ENCODE data around the gene SF3A1.

The SF3A1 gene

GRCh38 chr22:30326255-30326705 lies 30.4 kb downstream of the SF3A1 start:
- in situ Hi-C loops (cut with HindIII; ENCODE audit: low sequenced_read_pairs) = loop anchor here (5.0 to 10.0 kb wide), 3 partner anchors 39 to 119 kb away; partner anchors contain the start of gene CASTOR1

GRCh38 chr22:30325724-30326254 lies 30.9 kb downstream of the SF3A1 start:
- in situ Hi-C loops (cut with HindIII; ENCODE audit: low sequenced_read_pairs) = loop anchor here (5.0 to 10.0 kb wide), 3 partner anchors 38 to 119 kb away; partner anchors contain the start of gene CASTOR1

GRCh38 chr22:30325065-30325720 lies 31.5 kb downstream of the SF3A1 start:
- in situ Hi-C loops (cut with HindIII; ENCODE audit: low sequenced_read_pairs) = loop anchor here (5.0 to 10.0 kb wide), 3 partner anchors 38 to 120 kb away; partner anchors contain the start of gene CASTOR1

GRCh38 chr22:30324014-30324730 lies 32.5 kb downstream of the SF3A1 start:
- in situ Hi-C loops (cut with HindIII; ENCODE audit: low sequenced_read_pairs) = loop anchor here (10.0 kb wide), 1 partner anchor 121 kb away; no protein-coding TSS in a partner anchor

- in situ Hi-C loops (cut with HindIII; ENCODE audit: low sequenced_read_pairs) = loop anchor here (10.0 kb wide), 1 partner anchor 122 kb away; no protein-coding TSS in a partner anchor
Measured at GRCh38 chr22:30323246-30323645, 33.4 kb downstream of the SF3A1 start.

- in situ Hi-C loops (cut with HindIII; ENCODE audit: low sequenced_read_pairs) = loop anchor here (10.0 kb wide), 1 partner anchor 123 kb away; no protein-coding TSS in a partner anchor
Measured at GRCh38 chr22:30321461-30321860, 35.2 kb downstream of the SF3A1 start.

- in situ Hi-C loops (cut with HindIII; ENCODE audit: low sequenced_read_pairs) = loop anchor here (10.0 kb wide), 1 partner anchor 125 kb away; no protein-coding TSS in a partner anchor
Measured at GRCh38 chr22:30320021-30320556, 36.6 kb downstream of the SF3A1 start.

GRCh38 chr22:30318799-30319419 lies 37.8 kb downstream of the SF3A1 start:
- in situ Hi-C loops (cut with HindIII; ENCODE audit: low sequenced_read_pairs) = no loop called here

GRCh38 chr22:30317778-30318177 lies 38.9 kb downstream of the SF3A1 start:
- in situ Hi-C loops (cut with HindIII; ENCODE audit: low sequenced_read_pairs) = no loop called here

DNA sequence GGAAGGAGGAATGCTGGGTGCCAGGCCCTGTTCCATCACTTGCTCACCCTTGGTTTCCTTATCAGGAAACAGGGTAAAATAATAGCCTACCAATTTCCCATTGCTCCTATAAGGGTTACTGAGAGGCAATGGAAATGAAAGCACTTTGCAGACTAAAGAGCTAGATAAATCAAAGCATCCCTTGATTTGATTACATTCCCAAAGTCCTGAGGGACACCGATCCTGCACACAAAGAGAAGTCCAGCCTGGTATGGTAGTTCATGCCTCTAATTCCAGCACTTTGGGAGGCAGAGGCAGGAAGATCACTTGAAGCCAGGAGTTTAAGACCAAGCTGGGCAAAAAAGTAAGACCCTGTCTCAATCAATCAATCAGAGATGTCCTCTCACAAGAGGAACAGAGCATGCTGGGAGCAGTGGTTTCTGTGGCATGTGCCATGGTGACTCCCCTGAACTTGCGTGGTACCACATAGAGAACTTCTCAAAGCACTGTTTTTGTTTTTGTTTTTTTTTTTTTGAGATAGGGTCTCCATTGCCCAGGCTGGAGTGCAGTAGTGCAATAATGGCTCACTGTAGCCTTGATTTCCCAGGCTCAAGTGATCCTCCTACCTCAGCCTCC lies 40.6 kb downstream of the SF3A1 start:
- in situ Hi-C loops (cut with HindIII; ENCODE audit: low sequenced_read_pairs) = no loop called here

GRCh38 chr22:30314915-30315314 lies 41.8 kb downstream of the SF3A1 start:
- in situ Hi-C loops (cut with HindIII; ENCODE audit: low sequenced_read_pairs) = no loop called here

- in situ Hi-C loops (cut with HindIII; ENCODE audit: low sequenced_read_pairs) = no loop called here
Measured at GRCh38 chr22:30313527-30314363, 42.9 kb downstream of the SF3A1 start.

GRCh38 chr22:30312053-30312452 lies 44.6 kb downstream of the SF3A1 start:
- in situ Hi-C loops (cut with HindIII; ENCODE audit: low sequenced_read_pairs) = no loop called here

- in situ Hi-C loops (cut with HindIII; ENCODE audit: low sequenced_read_pairs) = no loop called here
Measured at GRCh38 chr22:30310881-30311771, 45.6 kb downstream of the SF3A1 start.

DNA sequence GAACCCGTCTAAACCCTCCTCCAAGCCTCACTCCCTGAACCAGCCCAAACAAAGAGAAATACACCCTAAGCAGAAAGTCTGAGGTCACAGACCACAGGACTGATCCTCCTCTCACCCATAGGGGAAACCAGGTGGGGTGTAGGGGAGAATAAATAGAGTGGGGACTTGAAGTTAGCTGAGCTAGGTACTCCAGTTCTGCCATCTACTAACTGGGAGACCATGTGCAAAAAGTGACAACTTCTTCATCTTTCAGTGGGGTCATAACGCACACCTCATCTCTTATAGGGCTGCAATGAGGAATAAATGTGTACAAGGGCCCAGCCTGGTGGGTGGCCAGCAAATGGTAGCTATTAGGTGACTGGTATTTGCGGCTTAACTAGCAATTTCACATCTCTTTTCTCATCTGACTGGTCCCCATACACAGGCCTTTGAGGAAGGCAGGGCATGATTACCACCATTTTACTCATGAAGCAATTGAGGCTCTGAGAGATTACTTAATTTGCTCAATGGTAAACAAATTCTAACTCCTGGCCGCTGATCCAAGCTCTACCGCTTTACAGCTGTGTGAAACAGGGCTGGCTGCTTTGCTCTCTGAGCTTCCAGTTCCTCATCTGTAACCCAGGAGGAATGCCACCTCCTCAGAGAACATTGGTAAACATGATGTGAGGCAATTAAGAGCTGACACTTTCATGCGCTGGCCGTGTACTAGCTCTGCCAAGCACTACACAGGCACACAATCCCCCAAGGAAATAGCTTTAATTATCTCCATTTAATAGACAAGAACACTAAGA lies 46.5 kb downstream of the SF3A1 start:
- in situ Hi-C loops (cut with HindIII; ENCODE audit: low sequenced_read_pairs) = no loop called here

- in situ Hi-C loops (cut with HindIII; ENCODE audit: low sequenced_read_pairs) = no loop called here
Measured at GRCh38 chr22:30308518-30309230, 48.0 kb downstream of the SF3A1 start.

- in situ Hi-C loops (cut with HindIII; ENCODE audit: low sequenced_read_pairs) = no loop called here
Measured at GRCh38 chr22:30308093-30308492, 48.6 kb downstream of the SF3A1 start.

All from endothelial cell of hepatic sinusoid (primary cell).